HG03521 (cell line): ENCODE measurements around the gene TMEM250.

Experiments
- ATAC-seq: cut with Tn5 transposase; IDR thresholded peaks from one replicate; pipeline ENCODE4 v1.9.1; 2021; ENCODE audit warnings: mild to moderate bottlenecking, moderate library complexity; ENCODE audit not compliant: unreplicated experiment

The TMEM250 gene

DNA sequence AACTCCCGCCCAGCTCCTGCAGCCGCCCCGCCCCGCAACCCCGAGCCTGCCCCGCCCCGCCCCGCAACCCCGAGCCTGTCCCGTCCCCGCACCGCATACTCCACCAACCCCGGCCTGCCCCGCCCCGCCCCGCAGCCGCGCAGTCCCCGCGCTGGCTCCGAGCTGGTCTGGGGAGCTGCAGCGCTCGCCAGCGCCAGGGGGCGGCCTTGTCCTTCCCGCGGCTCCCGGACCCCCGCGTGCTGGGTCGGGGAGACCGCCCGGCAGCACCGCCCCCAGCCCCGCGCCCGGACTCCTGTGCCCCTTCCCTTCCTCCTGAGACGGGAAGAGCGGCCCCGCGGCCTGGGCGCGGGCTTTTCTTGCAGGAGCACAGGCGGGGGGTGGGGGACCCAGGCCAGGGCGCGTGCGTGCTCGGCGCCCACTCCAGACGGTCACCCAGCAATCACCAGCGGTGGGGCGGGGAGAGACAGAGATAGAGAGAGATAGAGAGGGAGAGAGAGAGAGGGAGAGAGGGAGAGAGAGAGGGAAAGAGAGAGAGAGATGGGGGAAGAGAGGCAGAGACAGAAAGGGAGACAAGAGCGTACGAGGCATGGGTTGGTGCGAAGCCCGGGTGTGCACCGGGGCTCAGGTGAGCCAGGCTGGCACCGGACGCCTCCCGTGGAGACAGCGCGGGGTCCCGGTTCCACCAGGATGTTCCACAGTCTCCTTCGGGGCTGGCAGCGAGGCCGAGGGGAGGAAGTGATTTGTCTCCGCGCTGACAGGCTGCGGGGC, 14.7 kb upstream of the TMEM250 start:
- no peak for ATAC-seq

DNA sequence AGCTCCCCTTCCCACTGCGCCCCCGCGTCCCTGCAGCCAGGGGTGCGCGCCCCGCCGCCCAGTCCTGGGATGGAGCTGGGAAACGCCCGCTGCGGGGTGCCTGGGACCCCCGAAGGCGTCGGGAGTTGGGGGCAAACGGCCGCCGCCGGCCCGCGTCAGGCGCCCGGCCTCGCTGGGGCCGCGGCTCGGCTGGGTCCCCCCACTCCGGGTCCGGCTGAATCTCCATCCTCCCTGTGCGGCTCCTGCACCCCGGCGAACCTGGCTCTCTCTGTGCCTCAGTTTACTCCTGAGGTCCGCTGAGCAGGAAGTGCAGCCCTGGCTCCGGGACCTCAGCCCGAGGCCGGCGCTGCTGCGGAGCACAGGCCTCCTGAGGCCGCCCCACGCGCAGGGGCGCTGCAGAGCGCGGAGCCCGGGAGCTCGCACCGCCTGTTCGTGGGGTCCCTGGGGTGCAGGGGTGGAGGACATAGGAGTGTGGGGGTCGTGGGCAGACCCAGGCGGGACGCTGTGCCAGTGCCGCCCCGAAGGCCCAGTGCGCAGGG, 13.9 kb upstream of the TMEM250 start:
- no peak for ATAC-seq

DNA sequence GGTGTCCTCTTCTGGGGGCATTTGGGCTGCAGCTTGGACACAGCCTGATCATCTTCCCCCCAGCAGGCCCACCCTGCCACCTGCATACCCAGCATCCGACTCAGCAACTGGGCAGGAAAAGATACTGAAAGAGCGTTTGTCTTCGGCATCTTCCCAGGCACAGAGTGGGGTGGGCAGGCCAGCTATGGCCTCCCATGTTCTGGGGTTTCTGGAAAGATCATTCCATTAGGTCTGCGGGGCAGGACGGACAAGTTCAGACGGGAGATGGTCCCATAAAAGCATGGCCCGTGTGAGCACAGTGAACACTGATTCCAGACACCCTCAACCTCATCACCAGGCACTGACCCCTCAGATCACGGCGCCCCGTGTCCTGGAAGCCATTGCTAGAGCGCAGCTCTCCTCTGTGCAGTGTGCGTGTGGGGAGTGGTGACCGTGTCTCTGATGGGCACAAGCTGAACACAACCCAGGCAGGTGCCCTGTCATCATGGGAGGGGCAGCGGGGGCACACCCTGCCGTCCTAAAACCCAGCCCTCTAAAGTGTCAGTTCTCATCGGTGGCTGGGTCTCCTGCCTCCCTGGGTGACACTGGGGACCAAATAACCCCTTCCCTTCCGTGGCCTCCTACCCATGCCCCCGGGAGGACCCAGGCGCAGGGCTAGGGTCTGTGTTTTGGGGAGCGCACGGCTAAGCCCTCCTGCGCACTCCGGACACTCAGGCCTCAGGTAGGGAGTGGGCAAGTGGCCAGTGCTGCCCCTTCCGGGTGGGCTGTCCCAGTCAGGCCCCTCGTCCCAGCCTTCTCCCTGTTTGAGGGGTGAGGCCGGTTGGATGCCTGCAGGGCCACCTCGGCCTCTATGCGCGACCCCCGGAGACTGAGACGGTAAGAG, 13.2 kb upstream of the TMEM250 start:
- ATAC-seq = no peak

DNA sequence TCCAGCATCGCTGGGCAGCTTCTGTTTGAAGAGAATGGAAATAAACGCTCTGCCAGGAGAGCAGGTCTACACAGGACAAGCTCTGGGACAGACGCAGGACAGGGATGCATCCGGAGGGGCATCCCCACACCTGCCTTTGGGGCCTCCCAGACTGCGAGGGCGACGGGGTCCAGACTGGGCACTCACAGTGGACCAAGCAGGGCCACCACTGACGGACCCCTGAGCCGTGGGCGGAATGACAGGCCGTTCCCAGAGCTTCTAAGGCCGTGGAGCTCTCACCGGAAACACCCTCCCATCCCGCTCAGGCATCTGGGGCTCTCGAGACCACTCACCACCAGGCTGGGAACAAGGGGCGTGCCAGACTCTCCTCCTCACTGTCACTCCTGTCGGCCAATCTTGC, 10.5 kb upstream of the TMEM250 start:
- no peak for ATAC-seq

DNA sequence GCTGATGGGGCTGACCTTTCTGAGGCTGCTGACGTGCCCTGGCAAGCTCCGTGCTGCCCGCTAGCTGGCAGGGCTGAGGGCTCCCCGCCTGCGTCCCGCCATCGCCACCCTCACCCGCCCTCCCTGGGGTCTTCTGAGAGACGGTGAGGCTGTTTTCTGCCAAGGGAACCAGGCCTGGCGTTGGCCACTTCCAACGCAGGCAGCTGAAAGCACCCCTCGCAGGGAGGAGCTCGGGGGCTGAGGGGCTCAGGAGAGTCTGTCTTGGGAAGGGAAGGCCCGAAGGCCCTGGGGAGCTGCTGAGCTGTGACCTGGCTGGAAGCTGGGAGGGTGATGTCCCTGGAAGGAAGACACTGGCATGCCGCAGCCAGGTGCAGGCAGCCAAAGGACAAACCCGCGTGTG, 9.8 kb upstream of the TMEM250 start:
- ATAC-seq = no peak

DNA sequence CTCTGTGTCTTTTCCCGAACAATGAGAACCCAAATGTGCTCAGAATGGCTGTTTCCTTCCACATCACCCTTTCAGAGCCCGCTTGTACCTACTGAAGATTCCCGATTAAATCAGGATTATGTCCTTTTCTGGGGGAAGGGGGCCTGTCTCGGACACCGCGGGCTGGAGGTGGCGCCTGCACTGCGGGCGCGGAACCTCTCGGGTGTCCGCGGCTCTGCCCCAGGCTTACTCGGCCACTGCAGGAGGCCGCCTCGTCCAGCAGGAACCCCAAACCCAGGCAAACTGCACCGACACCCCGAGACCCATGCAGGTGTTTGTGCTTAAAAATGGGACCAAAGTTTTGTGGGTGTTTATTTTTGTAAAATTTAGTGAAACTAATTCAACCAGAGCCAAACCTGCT, 8.6 kb upstream of the TMEM250 start:
- ATAC-seq = no peak

DNA sequence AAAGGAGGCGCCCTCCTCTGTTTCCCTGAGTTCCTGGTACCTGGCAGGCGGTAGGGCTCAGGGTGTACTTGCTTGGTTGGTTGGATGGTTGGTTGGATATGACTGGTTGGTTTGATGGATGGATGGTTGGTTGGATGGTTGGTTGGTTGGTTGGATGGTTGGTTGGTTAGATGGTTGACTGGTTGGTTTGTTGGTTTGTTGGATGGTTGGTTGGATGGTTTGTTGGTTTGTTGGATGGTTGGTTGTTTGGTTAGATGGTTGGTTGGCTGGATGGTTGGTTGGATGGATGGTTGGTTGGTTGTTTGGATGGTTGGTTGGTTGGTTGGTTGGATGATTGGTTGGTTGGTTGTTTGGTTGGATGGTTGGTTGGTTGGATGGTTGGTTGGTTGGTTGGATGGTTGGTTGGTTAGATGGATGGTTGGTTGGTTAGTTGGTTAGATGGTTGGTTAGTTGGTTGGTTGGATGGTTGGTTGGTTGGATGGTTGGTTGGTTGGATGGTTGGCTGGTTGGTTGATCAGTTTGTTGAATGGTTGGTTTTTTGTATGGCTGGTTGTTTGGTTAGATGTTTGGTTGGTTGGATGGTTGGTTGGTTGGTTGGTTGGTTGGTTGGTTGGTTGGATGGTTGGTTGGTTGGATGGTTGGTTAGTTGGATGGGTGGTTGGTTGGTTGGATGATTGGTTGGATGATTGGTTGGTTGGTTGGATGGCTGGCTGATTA, 6.5 kb upstream of the TMEM250 start:
- ATAC-seq = no peak

DNA sequence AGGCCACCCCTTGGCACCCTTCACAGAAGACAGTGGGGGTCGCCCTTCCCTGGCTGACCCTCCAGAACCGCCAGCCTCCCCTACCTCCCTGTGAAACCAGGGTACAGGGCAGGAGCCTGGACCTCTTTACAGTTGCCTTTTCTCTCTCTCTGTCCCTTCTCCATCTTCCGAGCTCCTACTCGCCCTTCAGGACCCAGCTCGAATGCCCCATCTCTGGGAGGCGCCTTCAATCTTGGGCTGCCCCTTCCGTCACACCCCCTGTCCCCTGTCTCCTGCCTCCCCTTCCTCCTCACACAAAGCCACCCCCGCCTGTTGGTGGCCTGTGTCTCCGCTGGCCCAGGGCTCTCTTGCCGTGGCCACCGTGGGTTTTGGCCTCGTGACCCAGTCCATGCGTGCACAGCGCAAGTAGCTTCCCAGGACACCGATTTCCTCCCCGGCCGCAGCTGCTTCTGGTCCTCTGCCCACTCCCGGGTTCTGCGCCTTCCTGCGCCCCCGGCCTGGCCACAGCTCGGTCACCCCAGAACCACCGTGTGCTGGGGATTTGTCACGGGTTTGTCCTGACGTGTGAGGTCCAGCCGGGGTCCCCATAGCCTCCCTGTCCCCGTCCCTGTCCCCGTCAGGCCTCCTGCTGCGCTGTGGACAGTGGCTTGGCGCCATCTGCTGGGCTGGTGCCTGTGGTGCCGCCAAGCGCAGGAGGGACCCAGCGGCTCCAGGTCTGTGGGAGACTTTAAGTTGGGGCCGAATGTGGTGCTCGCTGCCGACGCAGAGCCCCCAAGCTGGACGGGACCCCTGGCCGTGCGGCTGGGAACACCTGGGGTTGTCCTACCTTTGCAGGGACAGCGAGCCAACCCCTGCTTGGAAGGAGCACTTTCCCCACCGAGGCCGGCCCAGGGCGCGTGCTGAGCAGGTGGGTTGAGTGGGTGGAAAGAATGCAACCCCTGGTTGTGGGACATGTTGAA, 4.0 kb upstream of the TMEM250 start:
- ATAC-seq = no peak

DNA sequence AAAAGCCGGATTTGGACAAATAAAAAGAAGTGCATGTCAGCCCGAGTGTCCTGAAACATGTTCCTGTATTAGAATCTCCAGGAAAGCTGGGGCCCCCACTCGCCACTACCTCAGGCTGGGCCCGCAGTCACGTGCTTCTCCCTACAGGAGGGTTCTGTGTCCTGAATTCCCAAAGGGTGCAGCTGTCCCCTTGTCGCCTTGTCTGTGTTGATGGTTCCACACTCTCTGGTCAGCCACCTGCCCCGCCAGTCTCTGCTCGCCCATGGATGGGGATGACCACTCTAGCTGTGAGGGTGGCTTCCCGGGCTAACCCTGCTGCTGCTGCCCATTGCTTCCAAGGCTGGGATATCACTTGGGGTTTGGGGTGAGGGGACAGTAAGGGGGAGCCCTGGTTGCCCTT, 3.1 kb upstream of the TMEM250 start:
- no peak for ATAC-seq

DNA sequence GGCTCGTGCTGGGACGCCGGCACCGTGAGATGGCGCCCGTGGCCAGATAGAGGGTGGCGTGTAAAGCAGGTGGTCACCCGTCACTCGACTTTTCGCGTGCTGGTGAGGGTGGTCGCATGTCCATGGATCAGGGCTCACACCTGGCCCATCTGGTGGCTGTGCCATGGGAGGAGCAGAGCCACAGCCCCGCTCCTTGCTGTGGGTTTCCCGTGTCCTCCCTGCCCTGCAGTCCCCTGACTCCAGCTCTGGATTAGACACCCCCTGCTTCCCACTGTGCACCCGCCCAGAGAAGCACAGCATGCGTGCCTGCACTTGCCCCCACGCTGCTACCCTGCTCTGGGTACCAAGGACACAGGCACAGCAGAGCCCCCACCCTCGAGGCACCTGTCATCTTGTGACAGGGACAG, 1.8 kb upstream of the TMEM250 start:
- ATAC-seq = no peak

DNA sequence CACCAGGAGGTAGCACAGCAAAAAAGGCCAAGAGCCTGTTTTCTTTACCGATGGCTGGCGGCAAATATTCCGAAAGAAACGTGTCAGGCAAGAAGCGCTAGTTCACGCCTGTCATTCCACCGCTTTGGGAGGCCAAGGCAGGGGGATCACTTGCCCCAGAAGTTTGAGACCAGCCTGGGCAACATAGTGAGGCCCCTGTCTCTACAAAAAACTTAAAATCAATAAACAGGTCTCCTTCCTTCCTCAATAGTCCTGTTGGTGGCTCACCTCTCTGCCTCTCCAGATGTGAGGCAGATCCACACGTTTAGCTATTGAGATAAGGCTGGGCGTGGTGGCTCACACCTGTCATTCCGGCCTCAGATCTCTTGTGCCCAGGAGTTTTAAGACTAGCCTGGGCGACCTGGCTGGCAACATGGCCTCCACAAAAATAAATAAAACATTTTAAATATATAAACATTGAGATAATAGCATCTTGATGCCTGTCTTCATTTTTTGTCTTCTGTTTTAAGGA, 1.3 kb upstream of the TMEM250 start:
- ATAC-seq = no peak

DNA sequence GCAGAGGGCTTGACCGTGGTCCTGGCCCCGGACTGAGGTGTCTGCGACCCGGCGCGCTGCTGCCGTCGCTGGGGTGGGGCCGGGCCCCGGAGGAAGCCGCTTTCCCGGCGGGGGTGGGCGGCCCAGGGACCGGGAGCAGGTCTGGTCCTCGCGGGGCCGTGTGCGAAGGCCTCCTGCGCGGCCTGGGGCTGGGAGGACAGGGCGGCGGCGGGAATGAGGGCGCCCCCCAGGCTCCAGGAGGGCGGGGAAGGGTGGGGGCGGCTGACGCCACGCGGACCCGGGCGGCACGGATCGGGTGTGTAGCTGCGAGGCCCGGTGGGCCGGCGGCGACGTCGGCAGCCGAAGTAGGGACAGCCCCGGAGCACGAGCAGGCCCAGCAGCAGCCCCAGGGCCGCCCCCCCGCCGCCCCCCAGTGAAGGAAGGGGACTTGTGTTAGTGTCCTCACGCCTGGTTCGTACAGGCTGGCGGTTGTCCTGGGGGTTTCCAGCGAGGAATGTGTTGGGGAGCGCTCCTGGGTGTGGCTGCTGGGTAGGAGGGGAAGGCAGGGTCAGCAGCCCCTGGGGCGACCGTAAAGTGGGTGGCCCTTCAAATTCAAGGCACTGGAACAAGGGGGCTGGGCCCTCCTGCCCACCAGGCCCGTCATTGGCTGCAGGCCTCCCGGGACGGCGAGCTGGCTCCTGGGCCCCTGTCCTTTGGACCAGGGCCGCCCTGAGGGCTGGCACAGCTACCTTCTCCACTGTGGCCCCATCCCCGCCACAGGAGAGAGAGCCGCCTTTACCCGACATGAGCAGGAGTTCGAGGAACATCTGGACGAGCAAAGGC, 597 bp upstream of the TMEM250 start:
- no peak for ATAC-seq

DNA sequence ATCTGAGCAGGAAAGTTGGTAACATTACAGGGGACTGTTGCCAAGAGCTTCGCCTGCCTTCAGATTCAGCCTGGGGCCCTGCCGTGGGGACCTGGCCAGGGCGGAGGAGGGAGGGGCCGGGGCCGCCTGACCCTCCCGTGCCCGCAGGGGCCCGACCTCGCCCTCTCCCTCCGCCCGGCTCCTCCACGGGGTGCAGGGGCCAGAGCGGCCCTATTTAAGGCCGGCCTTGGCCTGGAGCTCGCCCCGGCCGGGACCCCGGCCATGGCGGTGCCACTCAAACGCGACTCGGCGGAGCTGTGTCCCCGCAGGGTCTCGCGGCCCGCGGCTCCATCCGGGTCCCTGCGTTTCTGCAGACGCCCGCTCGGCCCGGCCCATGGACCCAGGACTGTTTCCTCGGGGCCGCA, 757 bp downstream of the TMEM250 start:
- peak; percentile 2 for ATAC-seq

DNA sequence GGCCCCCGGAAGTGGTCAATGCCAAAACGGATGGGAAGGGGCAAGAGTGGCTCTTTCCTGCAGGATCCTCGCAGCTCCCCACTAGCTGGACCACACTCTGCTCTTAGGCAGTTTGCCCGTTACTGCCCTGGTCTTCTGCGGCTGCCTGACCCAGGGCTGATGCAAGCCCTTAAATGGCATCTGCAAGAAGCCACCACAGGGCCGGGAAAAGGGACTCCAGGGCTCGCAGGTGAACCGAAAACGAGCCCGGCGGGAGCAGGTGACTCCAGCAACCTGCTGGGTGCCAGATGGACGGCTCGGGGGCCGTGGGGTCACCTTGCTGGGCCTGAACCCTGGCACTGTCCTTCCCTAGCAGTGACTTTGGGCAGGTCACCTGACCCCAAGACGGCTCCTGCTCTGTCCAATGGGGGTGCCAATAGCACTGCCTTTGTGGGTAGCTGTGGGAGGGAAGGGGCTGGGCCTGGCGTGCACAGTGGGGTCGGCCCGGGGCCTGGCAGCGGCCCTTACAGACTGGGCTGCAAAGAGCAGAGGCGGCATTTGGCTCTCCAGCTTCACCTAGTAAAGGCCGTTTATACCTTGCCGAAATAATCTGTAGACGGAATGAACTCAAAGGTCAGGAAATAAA, 1.3 kb downstream of the TMEM250 start:
- no peak for ATAC-seq

DNA sequence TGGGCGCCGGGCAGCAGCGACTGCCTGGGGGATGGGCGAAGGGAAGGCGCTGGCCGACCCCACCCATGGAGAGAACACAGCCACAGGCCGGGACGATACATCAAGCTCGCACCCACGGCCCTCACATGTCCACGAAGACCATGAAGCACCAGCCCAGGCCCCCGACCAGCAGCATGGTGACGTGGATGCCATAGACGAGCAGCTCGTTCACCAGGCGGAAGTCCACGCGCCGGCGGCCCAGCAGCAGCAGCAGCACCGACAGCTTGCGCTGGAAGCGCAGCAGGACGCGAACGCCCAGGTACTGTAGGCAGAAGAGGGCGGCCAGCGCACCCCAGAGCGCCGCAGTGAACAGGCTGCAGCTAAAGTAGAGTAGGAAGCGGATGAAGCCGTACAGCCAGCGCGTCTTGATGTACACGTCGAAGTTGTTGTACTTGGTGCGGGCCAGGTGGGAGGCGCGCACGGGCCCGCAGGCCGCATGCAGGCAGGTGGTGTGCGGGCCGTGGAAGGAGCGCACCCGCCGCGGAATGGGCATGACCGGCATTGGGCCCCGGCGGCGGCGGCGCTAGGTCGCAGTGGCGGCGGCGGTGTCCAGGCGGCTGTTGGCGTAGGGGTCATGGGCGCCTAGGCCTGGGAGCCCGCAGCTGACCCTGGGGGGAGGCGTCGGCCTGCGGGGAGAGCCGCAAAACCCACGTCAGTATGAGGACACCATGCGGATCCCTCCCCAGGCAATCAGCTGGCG, 2.1 kb downstream of the TMEM250 start:
- no peak for ATAC-seq

DNA sequence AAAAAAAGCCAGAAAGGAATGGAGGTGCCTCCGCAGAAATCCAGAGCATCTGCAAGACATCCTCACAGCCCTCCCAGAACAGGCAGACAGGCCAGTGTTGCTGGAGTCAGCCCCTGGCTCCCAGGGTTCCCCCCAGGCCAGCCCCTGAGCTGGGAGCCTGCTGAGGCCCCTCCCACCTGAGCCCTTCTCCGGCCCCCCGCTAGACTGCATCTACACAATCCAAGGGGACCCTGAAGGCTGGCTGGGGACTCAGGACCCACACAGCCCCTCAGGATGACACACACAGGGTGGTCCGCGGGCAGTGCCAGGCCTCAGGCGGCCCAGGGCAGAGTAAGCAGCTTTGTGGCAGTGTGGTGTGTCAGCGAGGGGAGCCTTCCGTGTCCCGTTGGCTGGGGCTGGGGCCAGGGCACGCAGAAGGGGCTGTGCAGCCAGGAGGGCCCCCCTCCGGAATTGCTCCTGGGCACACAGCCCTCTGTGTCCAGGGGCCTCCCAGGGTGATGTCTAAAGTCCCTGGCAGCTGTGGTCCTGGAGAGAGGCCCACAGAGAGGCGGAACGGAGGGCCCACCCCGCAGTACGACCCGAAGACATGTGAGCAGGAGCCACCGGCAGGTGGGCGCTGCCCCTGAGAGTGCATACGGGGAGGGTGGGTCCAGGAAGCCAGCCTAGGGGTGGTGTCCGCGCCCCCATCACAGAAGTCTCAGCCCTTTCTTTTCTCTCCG, 2.9 kb downstream of the TMEM250 start:
- ATAC-seq = no peak

DNA sequence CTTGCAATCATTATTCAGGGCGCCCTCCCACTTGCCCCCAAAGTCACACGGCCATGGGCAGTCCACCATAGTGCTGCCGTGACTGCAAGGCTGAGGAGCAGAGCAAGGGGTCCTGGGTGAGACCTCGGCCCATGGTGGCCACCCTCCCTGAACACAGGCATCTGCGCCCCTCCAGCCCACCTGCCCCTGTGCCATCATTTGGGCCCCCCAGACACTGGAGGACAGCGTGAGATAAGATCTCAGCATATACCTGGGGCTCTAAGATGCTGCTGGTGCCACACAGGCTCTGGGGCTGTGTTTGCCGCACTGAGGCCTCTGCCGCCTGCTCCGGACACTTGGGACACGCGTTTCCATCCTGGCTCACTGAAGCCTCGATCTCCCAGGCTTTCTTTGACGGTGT, 3.5 kb downstream of the TMEM250 start:
- no peak for ATAC-seq
